Effector memory CD4-positive, alpha-beta T cell (primary cell): Measurements from ENCODE around the gene PI16.

Experiments
- DNase-seq, 3 donors: peaks; one replicate each; pipeline ENCODE4 v3.0.0-alpha.2; 2020
- H3K27ac ChIP-seq: 2 replicates; pipeline ENCODE4 v1.7.0; 2013; ENCODE audit warnings: mild to moderate bottlenecking, low read length, moderate library complexity; ENCODE audit not compliant: insufficient read depth, poor library complexity, severe bottlenecking
- H3K27me3 ChIP-seq: replicated peaks from 2 replicates; pipeline ENCODE4 v1.7.0; 2013; ENCODE audit warnings: mild to moderate bottlenecking, low read length; ENCODE audit not compliant: insufficient read depth, control insufficient read depth, poor library complexity, severe bottlenecking
- H3K36me3 ChIP-seq: 2 replicates; pipeline ENCODE4 v1.7.0; 2013; ENCODE audit warnings: mild to moderate bottlenecking, low read length, moderate library complexity; ENCODE audit not compliant: control insufficient read depth, insufficient read depth
- H3K4me1 ChIP-seq: 2 replicates; pipeline ENCODE4 v1.7.0; 2013; ENCODE audit warnings: low read length, mild to moderate bottlenecking; ENCODE audit not compliant: control insufficient read depth, insufficient read depth, poor library complexity, severe bottlenecking
- H3K4me3 ChIP-seq: 2 replicates; pipeline ENCODE4 v1.7.0; 2013; ENCODE audit warnings: low read length, low read depth, mild to moderate bottlenecking; ENCODE audit not compliant: insufficient read depth, poor library complexity, severe bottlenecking
- H3K9me3 ChIP-seq: 2 replicates; pipeline ENCODE4 v1.7.0; 2013; ENCODE audit warnings: mild to moderate bottlenecking, low read length, moderate library complexity; ENCODE audit not compliant: control insufficient read depth

Gene PI16

DNA sequence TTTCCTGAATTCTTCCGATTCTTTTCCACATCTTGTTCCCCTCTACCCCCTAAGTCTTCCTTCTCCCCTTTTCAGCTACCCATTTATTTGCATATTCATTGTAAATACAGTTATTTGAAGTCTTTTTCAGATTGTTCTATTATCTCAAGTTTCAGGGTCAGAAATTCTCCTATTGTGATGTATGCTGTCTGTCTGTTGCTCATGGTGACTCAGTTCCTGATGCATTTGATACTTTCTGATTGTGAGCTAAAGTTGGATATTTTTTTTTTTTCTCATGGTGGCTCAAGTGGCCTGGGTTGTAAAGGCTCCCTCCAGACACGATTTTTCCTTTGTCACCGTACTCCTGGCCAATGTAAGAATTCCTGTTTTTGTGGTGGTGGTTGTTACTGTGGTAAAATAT lies 4.9 kb upstream of the PI16 start:
- H3K27me3 ChIP-seq, result no peaks in the 10 kb centered on the region
- H3K4me3 ChIP-seq, result no peak overlapping the region
- H3K36me3 ChIP-seq, result no peaks in the 10 kb centered on the region
- no peak for DNase-seq
- no peak overlapping the region for H3K27ac ChIP-seq
- H3K9me3 ChIP-seq, result no peaks in the 10 kb centered on the region
- H3K4me1 ChIP-seq, result peaks cover 34% of the 10 kb centered on the region

DNA sequence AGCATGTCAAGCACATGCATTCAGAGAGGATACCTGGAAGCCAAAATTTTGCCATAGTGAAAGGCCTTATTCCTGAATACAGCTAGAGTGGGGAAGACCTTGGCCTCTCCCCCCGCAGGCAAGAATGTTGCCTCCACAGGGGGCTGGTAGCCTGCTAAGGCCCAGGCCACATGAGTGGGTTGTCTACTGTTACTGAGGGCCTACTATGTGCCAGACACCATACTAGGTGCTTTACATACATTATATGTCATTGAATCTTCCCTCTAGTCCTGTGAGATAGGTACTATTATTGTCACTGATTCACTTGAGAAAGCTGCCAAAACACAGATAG lies 642 bp upstream of the PI16 start:
- Histone ChIP-seq H3K27ac (peak overlapping the region; percentile 44), H3K27me3 (no peaks in the 10 kb centered on the region), H3K36me3 (peaks cover 3% of the 10 kb centered on the region), H3K9me3 (no peaks in the 10 kb centered on the region), H3K4me3 (peak overlapping the region; percentile 55), H3K4me1 (peaks cover 38% of the 10 kb centered on the region)
- DNase-seq, result no peak

DNA sequence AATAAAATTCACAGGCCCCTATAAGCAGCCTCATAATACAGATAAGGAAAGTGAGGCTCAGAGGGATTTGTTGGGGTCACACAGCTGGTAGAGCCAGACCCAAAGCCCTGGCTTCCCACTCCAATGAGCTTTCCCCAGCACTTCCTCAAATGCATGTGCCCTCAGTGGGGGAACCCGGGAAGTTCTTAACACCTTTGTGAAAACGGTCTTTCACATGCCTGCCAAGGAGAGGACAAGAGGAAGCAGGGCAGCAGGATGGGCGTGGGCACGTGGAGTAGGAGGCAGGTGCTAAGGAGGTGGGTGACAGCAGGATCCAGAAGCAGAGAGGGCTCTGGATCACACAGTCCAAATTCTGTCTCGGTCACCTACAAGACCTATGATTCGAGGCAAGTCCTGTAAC lies 598 bp downstream of the PI16 start:
- DNase-seq, result no peak
- no peaks in the 10 kb centered on the region for H3K9me3 ChIP-seq
- H3K36me3 ChIP-seq, result peaks cover 4% of the 10 kb centered on the region
- H3K4me1 ChIP-seq, result peaks cover 38% of the 10 kb centered on the region
- H3K27me3 ChIP-seq, result no peaks in the 10 kb centered on the region
- peak overlapping the region; percentile 44 for H3K27ac ChIP-seq
- peak overlapping the region; percentile 55 for H3K4me3 ChIP-seq

DNA sequence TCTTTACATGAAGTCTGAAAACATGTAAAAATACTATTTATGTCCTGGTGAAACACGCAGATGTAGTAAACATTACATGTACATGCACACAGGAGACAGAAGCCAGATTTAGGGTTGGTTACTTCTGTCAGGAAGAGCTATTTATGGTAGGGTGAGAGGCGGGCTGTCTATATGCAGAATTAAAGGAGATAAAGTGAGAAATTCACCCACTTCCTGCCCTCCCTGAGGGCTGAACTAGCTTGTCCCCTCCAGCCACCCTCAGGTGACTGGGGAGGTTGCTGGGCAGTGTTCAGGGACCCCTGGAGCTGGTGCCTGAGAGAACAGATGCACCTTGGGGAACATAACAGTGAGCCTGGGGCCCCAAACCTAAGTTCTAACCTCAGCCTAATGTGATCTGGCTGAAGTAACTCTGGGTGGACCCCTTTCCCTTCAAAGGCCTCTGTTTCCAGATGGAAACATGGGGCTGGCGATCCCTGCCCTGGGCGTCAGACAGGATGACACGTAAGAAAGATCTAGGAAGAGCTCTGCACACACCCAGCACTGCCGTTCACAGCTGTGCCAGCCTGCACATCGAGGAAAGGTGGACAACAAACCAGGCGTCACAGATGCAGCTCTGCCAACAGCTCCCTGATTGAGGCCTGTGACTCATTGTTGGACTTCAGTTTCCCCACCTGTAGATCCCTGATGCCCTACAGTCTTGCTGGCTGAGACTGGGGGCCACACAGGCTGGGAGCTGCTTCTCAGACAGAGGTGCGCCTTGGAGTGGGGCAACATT lies 1.3 kb downstream of the PI16 start:
- Histone ChIP-seq H3K27me3 (no peaks in the 10 kb centered on the region), H3K27ac (peak overlapping the region; percentile 44), H3K4me3 (peak overlapping the region; percentile 55), H3K4me1 (peaks cover 41% of the 10 kb centered on the region), H3K36me3 (peaks cover 4% of the 10 kb centered on the region), H3K9me3 (no peaks in the 10 kb centered on the region)
- no peak for DNase-seq

- Histone ChIP-seq H3K27me3 (no peaks in the 10 kb centered on the region), H3K9me3 (no peaks in the 10 kb centered on the region), H3K4me1 (peaks cover 43% of the 10 kb centered on the region), H3K36me3 (peaks cover 4% of the 10 kb centered on the region), H3K27ac (peak overlapping the region; percentile 9), H3K4me3 (peak overlapping the region; percentile 55)
- no peak for DNase-seq
Observed at GRCh38 chr6:36956446-36956820, 1.9 kb downstream of the PI16 start.

DNA sequence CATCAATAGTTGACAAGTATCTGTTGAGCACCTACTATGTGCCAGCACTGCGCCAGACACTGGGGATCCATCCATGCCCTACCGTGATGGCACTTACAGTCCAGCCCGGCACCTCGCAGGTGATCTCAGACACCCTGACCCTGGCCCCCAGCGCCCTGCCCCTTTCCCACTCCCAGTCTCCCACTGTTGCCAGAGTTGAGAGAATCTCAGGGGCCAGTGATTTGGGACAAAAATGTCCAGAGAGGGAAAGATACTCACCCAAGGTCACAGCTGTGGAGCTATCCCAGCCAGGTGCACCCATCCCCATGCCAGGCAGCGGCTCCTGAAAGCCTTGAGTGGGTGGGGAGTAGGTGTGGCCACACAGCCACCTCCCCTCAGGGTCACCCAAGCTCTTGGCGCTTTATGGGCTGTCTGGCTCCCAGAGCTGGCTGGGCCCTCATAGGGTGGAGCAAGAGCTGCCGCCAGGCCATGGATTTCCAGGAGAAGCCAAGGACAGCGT lies 3.3 kb downstream of the PI16 start:
- H3K4me1 ChIP-seq, result peaks cover 51% of the 10 kb centered on the region
- H3K9me3 ChIP-seq, result no peaks in the 10 kb centered on the region
- H3K36me3 ChIP-seq, result peaks cover 4% of the 10 kb centered on the region
- H3K27ac ChIP-seq, result no peak overlapping the region
- DNase-seq, result no peak
- no peak overlapping the region for H3K4me3 ChIP-seq
- H3K27me3 ChIP-seq, result no peaks in the 10 kb centered on the region

DNA sequence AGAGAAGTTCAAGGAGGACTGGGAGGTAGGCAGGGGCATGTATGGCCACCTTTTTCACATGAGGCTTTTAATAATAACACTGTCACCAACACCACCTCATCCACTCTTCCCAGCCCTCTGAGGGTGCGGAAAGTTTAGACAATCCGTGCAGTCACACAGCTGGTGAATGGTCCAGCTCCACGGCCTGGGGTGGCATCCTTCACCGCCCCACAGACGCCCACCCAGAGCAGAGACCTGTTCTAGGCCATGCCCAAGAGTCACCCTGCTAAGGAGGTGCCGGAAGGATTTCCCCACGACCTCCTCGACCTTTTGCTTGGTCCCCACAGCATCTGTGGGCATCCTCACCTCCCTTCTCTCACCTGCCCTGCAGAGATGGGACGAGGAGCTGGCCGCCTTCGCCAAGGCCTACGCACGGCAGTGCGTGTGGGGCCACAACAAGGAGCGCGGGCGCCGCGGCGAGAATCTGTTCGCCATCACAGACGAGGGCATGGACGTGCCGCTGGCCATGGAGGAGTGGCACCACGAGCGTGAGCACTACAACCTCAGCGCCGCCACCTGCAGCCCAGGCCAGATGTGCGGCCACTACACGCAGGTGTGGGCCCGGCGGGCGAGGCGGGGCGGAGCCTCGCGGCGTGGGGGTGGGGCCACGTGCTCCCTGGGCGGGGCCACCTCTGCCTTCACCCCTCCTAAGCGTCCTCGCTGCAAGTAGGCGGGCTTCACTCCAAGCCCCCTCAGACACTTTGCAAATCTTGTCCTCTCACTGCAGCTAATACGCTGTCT lies 4.4 kb downstream of the PI16 start:
- Histone ChIP-seq H3K4me3 (no peak overlapping the region), H3K27me3 (no peaks in the 10 kb centered on the region)

GRCh38 chr6:36959555-36960250 lies 5.2 kb downstream of the PI16 start:
- Histone ChIP-seq H3K27ac (no peak overlapping the region), H3K4me3 (no peak overlapping the region), H3K27me3 (no peaks in the 10 kb centered on the region), H3K4me1 (peaks cover 56% of the 10 kb centered on the region), H3K9me3 (no peaks in the 10 kb centered on the region), H3K36me3 (peaks cover 4% of the 10 kb centered on the region)
- no peak for DNase-seq

More for the DNA sequence above, 4.4 kb downstream of the PI16 start:
- peaks cover 56% of the 10 kb centered on the region for H3K4me1 ChIP-seq
- no peak for DNase-seq
- H3K36me3 ChIP-seq, result peaks cover 4% of the 10 kb centered on the region
- no peak overlapping the region for H3K27ac ChIP-seq
- no peaks in the 10 kb centered on the region for H3K9me3 ChIP-seq

DNA sequence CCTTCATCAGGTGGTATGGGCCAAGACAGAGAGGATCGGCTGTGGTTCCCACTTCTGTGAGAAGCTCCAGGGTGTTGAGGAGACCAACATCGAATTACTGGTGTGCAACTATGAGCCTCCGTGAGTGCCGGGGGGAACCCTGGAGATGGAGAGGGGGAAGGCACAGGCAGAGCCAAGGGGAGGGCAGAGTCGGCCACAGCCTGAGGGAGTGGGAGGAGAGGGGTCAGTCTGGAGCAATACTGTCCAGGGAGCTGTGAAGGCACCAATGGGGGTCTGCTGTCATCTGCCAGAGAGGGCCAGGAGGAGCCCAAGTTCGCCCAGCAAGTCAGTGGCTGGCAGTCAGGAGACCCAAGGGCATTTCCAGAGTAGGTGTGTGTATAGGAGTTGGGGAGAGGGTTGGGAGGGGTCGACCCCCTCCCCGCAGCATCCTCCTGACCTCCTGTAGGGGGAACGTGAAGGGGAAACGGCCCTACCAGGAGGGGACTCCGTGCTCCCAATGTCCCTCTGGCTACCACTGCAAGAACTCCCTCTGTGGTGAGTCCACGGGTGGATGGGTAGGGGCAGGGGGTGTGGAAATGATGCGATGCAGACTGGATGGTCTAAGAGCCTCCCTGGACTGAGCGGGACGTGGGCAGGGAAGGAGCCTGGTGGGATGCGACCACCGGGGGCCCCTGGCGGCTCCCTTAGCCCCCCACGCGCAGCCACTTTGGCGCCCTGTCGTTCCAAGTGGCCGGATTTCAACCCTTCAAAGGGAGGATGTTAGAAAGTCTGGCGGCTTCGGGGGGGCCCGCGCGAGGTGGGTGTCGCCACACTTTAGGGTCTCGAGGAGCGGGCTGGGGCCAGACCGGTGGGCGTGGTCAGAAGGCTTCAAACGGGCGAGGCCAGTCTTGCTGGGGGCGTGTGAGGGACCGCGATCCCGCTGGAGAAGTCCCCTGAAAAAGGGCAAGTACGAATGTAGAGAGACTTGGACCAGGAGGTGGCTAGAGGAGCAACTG lies 7.2 kb downstream of the PI16 start:
- no peak for DNase-seq
- Histone ChIP-seq H3K36me3 (peaks cover 4% of the 10 kb centered on the region), H3K27me3 (no peaks in the 10 kb centered on the region), H3K27ac (peak overlapping the region; percentile 62), H3K9me3 (no peaks in the 10 kb centered on the region), H3K4me3 (no peak overlapping the region), H3K4me1 (peaks cover 42% of the 10 kb centered on the region)
